NCI-H82 treated with DMSO at 0.1 percent for 48 hours (cell line): ENCODE data around the gene TRIAP1.
"Not testable (repeated sequence)": the region's sequence is repeated elsewhere in the genome, so short reads cannot be mapped to it uniquely, and the experiment has no call there.

Experiments used
- DNase-seq: peaks from one replicate; lab custom pipeline; 2025; ENCODE audit not compliant: unreplicated experiment; lab: John Stamatoyannopoulos, UW

TRIAP1 gene

GRCh38 chr12:120468821-120469449, 22.8 kb upstream of the TRIAP1 start:
- no peak for DNase-seq

GRCh38 chr12:120468325-120468820, 22.2 kb upstream of the TRIAP1 start:
- no peak for DNase-seq

GRCh38 chr12:120467439-120467838, 21.3 kb upstream of the TRIAP1 start:
- no peak for DNase-seq

GRCh38 chr12:120466560-120467315, 20.6 kb upstream of the TRIAP1 start:
- peak; percentile 7 for DNase-seq

GRCh38 chr12:120465756-120466155, 19.6 kb upstream of the TRIAP1 start:
- no peak for DNase-seq

GRCh38 chr12:120463712-120464111, 17.5 kb upstream of the TRIAP1 start:
- no peak for DNase-seq

GRCh38 chr12:120462099-120462640, 16.0 kb upstream of the TRIAP1 start:
- no peak for DNase-seq

GRCh38 chr12:120460157-120460556, 14.0 kb upstream of the TRIAP1 start:
- no peak for DNase-seq

- peak; percentile 12 for DNase-seq
These were observed 10.9 kb upstream of the TRIAP1 start for GRCh38 chr12:120457133-120457532.

GRCh38 chr12:120455302-120455701, 9.1 kb upstream of the TRIAP1 start:
- DNase-seq, result no peak

- no peak for DNase-seq
These were observed 7.8 kb upstream of the TRIAP1 start for GRCh38 chr12:120453977-120454376.

GRCh38 chr12:120453060-120453750, 7.0 kb upstream of the TRIAP1 start:
- DNase-seq, result no peak

GRCh38 chr12:120452524-120452923, 6.3 kb upstream of the TRIAP1 start:
- DNase-seq, result not testable (repeated sequence)

- no peak for DNase-seq
These were observed 1.8 kb upstream of the TRIAP1 start for GRCh38 chr12:120447992-120448391.

GRCh38 chr12:120446844-120447178, 627 bp upstream of the TRIAP1 start:
- not testable (repeated sequence) for DNase-seq

- DNase-seq, result no peak
These were observed 1.5 kb downstream of the TRIAP1 start for GRCh38 chr12:120444676-120445075.

- DNase-seq, result peak; percentile 14
These were observed 6.4 kb downstream of the TRIAP1 start for GRCh38 chr12:120439646-120440247.

- DNase-seq, result no peak
These were observed 7.5 kb downstream of the TRIAP1 start for GRCh38 chr12:120438495-120439198.

- peak; percentile 99 for DNase-seq
These were observed 8.3 kb downstream of the TRIAP1 start, which contains the start of gene COX6A1 for GRCh38 chr12:120437735-120438494. TSS of gene COX6A1 (plus strand) at chr12:120438113. CDS start at chr12:120438127, 14 bp downstream.
